PFSK-1 (cell line): ENCODE measurements around the gene LCN6.

Experiments used
- FOXP2 ChIP-seq: optimal IDR thresholded peaks from 2 replicates; pipeline ENCODE3; 2011; ENCODE audit warnings: borderline replicate concordance, control low read depth, inconsistent platforms; ENCODE audit not compliant: insufficient read depth; ENCODE audit errors: extremely low read length, extremely low read depth
- POLR2AphosphoS5 ChIP-seq: IDR thresholded peaks from 2 replicates; pipeline ENCODE4 v1.6.1; 2012; ENCODE audit warnings: low read depth, mild to moderate bottlenecking, control low read depth, low read length, moderate library complexity
- SIN3A ChIP-seq: IDR thresholded peaks from 2 replicates; pipeline ENCODE4 v1.6.1; 2012; ENCODE audit warnings: mild to moderate bottlenecking, low read length, moderate library complexity, borderline replicate concordance; ENCODE audit not compliant: insufficient read depth
- TAF1 ChIP-seq: IDR thresholded peaks from 2 replicates; pipeline ENCODE4 v1.6.1; 2012; ENCODE audit warnings: low read length, control low read depth, borderline replicate concordance; ENCODE audit not compliant: insufficient read depth
- TF ChIP-seq, protein P1 (sequence below), 2 experiments: IDR thresholded peaks; 2 replicates each; pipeline versions ENCODE4 v1.6.1 to v1.8.0; 2011 to 2012; ENCODE audit warnings: low read depth in 2 of 2, low read length in 2 of 2, control low read depth in 1 of 2, inconsistent platforms in 1 of 2, mild to moderate bottlenecking in 1 of 2, moderate library complexity in 1 of 2; ENCODE audit not compliant: insufficient read depth in 1 of 2

The LCN6 gene

GRCh38 chr9:136748666-136749611, 614 bp upstream of the LCN6 start:
- TF ChIP-seq, protein P1, sequence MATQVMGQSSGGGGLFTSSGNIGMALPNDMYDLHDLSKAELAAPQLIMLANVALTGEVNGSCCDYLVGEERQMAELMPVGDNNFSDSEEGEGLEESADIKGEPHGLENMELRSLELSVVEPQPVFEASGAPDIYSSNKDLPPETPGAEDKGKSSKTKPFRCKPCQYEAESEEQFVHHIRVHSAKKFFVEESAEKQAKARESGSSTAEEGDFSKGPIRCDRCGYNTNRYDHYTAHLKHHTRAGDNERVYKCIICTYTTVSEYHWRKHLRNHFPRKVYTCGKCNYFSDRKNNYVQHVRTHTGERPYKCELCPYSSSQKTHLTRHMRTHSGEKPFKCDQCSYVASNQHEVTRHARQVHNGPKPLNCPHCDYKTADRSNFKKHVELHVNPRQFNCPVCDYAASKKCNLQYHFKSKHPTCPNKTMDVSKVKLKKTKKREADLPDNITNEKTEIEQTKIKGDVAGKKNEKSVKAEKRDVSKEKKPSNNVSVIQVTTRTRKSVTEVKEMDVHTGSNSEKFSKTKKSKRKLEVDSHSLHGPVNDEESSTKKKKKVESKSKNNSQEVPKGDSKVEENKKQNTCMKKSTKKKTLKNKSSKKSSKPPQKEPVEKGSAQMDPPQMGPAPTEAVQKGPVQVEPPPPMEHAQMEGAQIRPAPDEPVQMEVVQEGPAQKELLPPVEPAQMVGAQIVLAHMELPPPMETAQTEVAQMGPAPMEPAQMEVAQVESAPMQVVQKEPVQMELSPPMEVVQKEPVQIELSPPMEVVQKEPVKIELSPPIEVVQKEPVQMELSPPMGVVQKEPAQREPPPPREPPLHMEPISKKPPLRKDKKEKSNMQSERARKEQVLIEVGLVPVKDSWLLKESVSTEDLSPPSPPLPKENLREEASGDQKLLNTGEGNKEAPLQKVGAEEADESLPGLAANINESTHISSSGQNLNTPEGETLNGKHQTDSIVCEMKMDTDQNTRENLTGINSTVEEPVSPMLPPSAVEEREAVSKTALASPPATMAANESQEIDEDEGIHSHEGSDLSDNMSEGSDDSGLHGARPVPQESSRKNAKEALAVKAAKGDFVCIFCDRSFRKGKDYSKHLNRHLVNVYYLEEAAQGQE (IDR thresholded peaks at IDR 0.05; ENCODE audit: insufficient read depth in 1 of 2, low read depth in 2 of 2, low read length in 2 of 2) = no peak
- TF ChIP-seq FOXP2 = no peak
- TF ChIP-seq TAF1 = no peak
- TF ChIP-seq POLR2AphosphoS5 = no peak
- no peak for TF ChIP-seq SIN3A

DNA sequence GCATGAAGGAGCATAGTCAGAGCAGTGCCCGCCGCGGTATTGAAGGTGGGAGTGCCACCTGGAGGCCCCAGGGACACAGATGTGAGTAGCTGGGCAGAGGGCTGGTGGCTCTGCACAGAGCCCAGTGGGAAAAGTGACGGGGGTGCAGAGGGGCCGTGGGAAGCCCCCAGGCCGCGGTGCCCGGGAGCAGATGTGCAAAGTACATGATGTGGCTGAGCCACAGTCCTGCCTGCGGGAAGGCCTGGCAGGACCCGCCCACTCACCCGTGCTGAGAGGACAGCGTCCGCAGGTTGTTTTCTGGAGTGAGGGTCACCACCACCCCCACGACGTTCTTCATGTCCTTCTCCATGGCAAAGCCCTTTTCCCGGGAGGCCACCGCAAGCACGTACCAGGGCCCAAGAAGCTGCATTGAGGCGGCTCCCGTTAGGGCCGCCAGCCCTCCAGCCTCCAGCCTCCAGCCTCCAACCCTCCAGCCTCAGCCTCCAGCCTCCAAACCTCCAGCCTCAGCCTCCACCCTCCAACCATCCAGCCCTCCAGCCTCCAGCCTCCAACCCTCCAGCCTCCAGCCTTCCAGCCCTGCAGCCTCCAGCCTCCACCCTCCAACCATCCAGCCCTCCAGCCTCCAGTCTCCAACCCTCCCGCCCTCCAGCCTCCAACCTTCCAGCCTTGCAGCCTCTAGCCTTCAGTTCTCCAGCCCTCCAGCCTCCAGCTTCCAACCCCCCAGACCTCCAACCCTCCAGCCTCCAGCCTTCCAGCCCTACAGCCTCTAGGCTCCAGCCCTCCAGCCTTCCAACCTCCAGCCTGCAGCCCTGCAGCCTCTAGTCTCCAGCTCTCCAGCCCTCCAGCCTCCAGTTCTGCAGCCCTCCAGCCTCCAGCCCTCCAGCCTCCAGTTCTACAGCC, 914 bp downstream of the LCN6 start:
- TF ChIP-seq TAF1 (no peak), SIN3A (no peak), POLR2AphosphoS5 (no peak), FOXP2 (no peak)
- TF ChIP-seq, protein P1 (IDR thresholded peaks at IDR 0.05; ENCODE audit: insufficient read depth in 1 of 2, low read depth in 2 of 2, low read length in 2 of 2) = no peak

DNA sequence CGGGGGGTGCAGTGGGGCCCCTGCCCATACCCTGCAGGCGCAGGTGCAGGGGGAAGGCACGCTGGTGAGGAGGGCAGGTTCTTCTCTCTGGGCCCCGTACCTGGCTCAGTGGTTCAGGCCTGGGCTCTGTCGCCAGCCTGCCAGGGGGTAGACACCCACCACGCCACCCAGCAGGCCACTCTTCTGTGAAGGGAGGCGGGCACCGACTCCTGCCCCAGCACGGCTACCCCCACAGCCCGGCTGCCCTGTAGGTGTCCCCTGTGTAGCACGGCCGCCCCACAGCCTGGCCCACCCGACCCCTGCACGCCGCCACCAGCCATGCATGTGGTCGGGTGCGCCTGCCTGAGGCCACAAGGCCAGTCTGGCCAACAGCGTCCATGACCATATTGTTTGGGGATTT, 1.7 kb downstream of the LCN6 start:
- TF ChIP-seq, protein P1 (IDR thresholded peaks at IDR 0.05; ENCODE audit: insufficient read depth in 1 of 2, low read depth in 2 of 2, low read length in 2 of 2) = no peak
- TF ChIP-seq SIN3A (no peak), FOXP2 (no peak), TAF1 (no peak), POLR2AphosphoS5 (no peak)

DNA sequence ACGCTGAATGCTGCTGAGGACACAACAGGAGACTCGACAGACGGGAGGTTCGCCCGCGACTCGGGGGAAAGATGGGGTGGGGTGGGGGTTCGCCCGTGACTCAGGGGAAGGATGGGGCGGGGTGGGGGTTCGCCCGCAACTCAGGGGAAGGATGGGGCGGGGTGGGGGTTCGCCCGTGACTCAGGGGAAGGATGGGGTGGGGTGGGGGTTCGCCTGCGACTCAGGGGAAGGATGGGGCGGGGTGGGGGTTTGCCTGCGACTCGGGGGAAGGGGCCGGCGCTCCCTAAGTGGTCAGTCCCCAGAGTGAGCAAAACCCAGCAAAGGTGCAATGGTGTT, 2.2 kb downstream of the LCN6 start:
- TF ChIP-seq, protein P1 (IDR thresholded peaks at IDR 0.05; ENCODE audit: insufficient read depth in 1 of 2, low read depth in 2 of 2, low read length in 2 of 2) = no peak
- TF ChIP-seq POLR2AphosphoS5 (no peak), FOXP2 (no peak), SIN3A (no peak), TAF1 (no peak)
